B cell (primary cell): Measurements from ENCODE around the gene CENPB. TPM values are rescaled to one million over a fixed set of nuclear protein-coding genes. Genes with fewer than 3 reads are reported as not detected.

Experiments used
- ATAC-seq: fragments of 200-7000 bp; cut with Tn5 transposase; one replicate; pipeline ENCODE4 v1.10.0; 2021; ENCODE audit warnings: low read depth, mild to moderate bottlenecking, moderate number of reproducible peaks, moderate library complexity
- CTCF ChIA-PET: fragments of 350-600 bp; sonication (Branson Sonifier 250); formaldehyde crosslinking; loops from one replicate; lab custom pipeline; 2021; ENCODE audit warnings: antibody characterized with exemption, inconsistent platforms; lab: Charles Lee
- POLR2A ChIA-PET: fragments of 350-600 bp; sonication (Branson Sonifier 250); formaldehyde crosslinking; loops from one replicate; lab custom pipeline; 2021; ENCODE audit warnings: antibody characterized with exemption; lab: Charles Lee
- DNase-seq: peaks from one replicate; pipeline ENCODE4 v3.0.0; 2013
- H2AFZ ChIP-seq: 2 replicates; pipeline ENCODE4 v1.6.1; 2012; ENCODE audit warnings: mild to moderate bottlenecking, low read depth, low read length; ENCODE audit not compliant: insufficient read depth, poor library complexity, severe bottlenecking
- H3K27ac ChIP-seq, 2 donors: 1 replicate in 1 of 2; 2 replicates in 1 of 2; pipeline ENCODE4 v1.5.1; 2012 to 2013; ENCODE audit warnings: low read length in 2 of 2, mild to moderate bottlenecking in 2 of 2, moderate library complexity in 1 of 2
- H3K27me3 ChIP-seq, 4 experiments: fragments of 200-600 bp in 1 of 4; sonication (generic) in 1 of 4; replicated peaks in 1 of 4; 1 replicate in 2 of 4; 2 replicates in 2 of 4; pipeline versions ENCODE4 v1.6.1 to v1.7.0; 2013 to 2016; ENCODE audit warnings: low read length in 3 of 4, mild to moderate bottlenecking in 2 of 4, mixed read lengths in 1 of 4, moderate library complexity in 1 of 4; ENCODE audit not compliant: insufficient read depth in 4 of 4, control insufficient read depth in 3 of 4; ENCODE audit errors: control extremely low read depth in 1 of 4
- H3K36me3 ChIP-seq, 2 experiments: replicated peaks in 1 of 2; 1 replicate in 1 of 2; 2 replicates in 1 of 2; pipeline versions ENCODE4 v1.6.1 to v1.7.1; 2013; ENCODE audit warnings: low read length in 1 of 2; ENCODE audit not compliant: insufficient read depth in 2 of 2, control insufficient read depth in 1 of 2; ENCODE audit errors: control extremely low read depth in 1 of 2, extremely low read depth in 1 of 2
- H3K4me1 ChIP-seq, 2 donors: fragments of 200-600 bp in 1 of 2; sonication (generic) in 1 of 2; 1 replicate in 1 of 2; 2 replicates in 1 of 2; pipeline versions ENCODE4 v1.5.1 to v1.6.1; 2013 to 2017; ENCODE audit warnings: low read length in 2 of 2; ENCODE audit not compliant: control insufficient read depth in 2 of 2, insufficient read depth in 2 of 2
- H3K4me2 ChIP-seq: replicated peaks from 2 replicates; pipeline ENCODE3; 2012; ENCODE audit warnings: mild to moderate bottlenecking, low read depth, low read length; ENCODE audit not compliant: poor library complexity, severe bottlenecking
- H3K4me3 ChIP-seq, 5 experiments: fragments of 200-600 bp in 1 of 5; sonication (generic) in 1 of 5; 1 replicate in 3 of 5; 2 replicates in 2 of 5; pipeline versions ENCODE4 v1.5.1 to v1.7.0; 2011 to 2016; ENCODE audit warnings: low read length in 4 of 5, mild to moderate bottlenecking in 4 of 5, low read depth in 2 of 5, control low read depth in 1 of 5, moderate library complexity in 1 of 5; ENCODE audit not compliant: insufficient read depth in 1 of 5; ENCODE audit errors: control extremely low read depth in 1 of 5, extremely low read depth in 1 of 5
- H3K79me2 ChIP-seq: fragments of 200-600 bp; sonication (generic); one replicate; pipeline ENCODE4 v1.6.0; 2016; ENCODE audit warnings: low read length; ENCODE audit not compliant: control insufficient read depth, insufficient read depth
- H3K9ac ChIP-seq: fragments of 200-600 bp; sonication (generic); 2 replicates; pipeline ENCODE4 v1.6.1; 2017; ENCODE audit warnings: mild to moderate bottlenecking, low read length, moderate library complexity
- H3K9me3 ChIP-seq, 3 donors: one replicate each; pipeline versions ENCODE4 v1.6.1 to v1.7.1; 2013; ENCODE audit warnings: low read length in 2 of 3; ENCODE audit not compliant: control insufficient read depth in 2 of 3, insufficient read depth in 1 of 3; ENCODE audit errors: control extremely low read depth in 1 of 3
- H4K20me1 ChIP-seq: 2 replicates; pipeline ENCODE4 v1.6.0; 2012; ENCODE audit warnings: mild to moderate bottlenecking, low read length; ENCODE audit not compliant: insufficient read depth, control insufficient read depth, poor library complexity, severe bottlenecking
- H3K27ac Mint-ChIP-seq: one replicate; pipeline ENCODE4 v1.8.0; 2021; ENCODE audit warnings: mixed read lengths
- H3K27me3 Mint-ChIP-seq: one replicate; pipeline ENCODE4 v1.8.0; 2021; ENCODE audit warnings: mixed read lengths
- H3K4me1 Mint-ChIP-seq: one replicate; pipeline ENCODE4 v1.8.0; 2021; ENCODE audit warnings: mixed read lengths
- H3K4me3 Mint-ChIP-seq: one replicate; pipeline ENCODE4 v1.8.0; 2021; ENCODE audit warnings: mixed read lengths
- H3K9me3 Mint-ChIP-seq: one replicate; pipeline ENCODE4 v1.8.0; 2022; ENCODE audit warnings: mixed read lengths; ENCODE audit not compliant: insufficient read depth
- EZH2 ChIP-seq: IDR thresholded peaks from 2 replicates; pipeline ENCODE4 v1.6.1; 2012; ENCODE audit warnings: borderline replicate concordance, low read depth, mild to moderate bottlenecking, moderate library complexity, low read length; ENCODE audit not compliant: insufficient read depth, poor library complexity, severe bottlenecking
- WGBS: methylation state at CpG from one replicate; pipeline ENCODE4 v1.1.5; 2013; ENCODE audit warnings: missing lambda C conversion rate; ENCODE audit not compliant: insufficient coverage; 5-methylcytosine and 5-hydroxymethylcytosine counted together
- intact Hi-C: fragments of 100-400 bp; cut with micrococcal nuclease; formaldehyde crosslinking; loops from one replicate; pipeline ENCODE4 v1.10.0; 2022
- polyA plus RNA-seq: library from polyadenylated mRNA; depleted of rRNA; stranded (reverse); fragments of >200 nt; gene quantifications from 2 replicates; pipeline ENCODE4 v1.2.3, GENCODE V29; 2012
- total RNA-seq, 2 donors: library from RNA; stranded (reverse); fragments of 120-200 nt in 1 of 2; gene quantifications; 1 replicate in 1 of 2; 2 replicates in 1 of 2; pipeline versions ENCODE4 v1.2.3 to v1.2.4, GENCODE V29; 2013 to 2022
- TF ChIP-seq, protein P1 (sequence below): fragments of 200-600 bp; IDR thresholded peaks from one replicate; pipeline ENCODE4 v1.8.0; 2022; ENCODE audit warnings: antibody characterized with exemption, mild to moderate bottlenecking

Gene CENPB
- total and polyA plus RNA-seq, 2 donors (not counting 1 experiment from before 2014, with no cell fraction given): 13.3 to 46.4 TPM

DNA sequence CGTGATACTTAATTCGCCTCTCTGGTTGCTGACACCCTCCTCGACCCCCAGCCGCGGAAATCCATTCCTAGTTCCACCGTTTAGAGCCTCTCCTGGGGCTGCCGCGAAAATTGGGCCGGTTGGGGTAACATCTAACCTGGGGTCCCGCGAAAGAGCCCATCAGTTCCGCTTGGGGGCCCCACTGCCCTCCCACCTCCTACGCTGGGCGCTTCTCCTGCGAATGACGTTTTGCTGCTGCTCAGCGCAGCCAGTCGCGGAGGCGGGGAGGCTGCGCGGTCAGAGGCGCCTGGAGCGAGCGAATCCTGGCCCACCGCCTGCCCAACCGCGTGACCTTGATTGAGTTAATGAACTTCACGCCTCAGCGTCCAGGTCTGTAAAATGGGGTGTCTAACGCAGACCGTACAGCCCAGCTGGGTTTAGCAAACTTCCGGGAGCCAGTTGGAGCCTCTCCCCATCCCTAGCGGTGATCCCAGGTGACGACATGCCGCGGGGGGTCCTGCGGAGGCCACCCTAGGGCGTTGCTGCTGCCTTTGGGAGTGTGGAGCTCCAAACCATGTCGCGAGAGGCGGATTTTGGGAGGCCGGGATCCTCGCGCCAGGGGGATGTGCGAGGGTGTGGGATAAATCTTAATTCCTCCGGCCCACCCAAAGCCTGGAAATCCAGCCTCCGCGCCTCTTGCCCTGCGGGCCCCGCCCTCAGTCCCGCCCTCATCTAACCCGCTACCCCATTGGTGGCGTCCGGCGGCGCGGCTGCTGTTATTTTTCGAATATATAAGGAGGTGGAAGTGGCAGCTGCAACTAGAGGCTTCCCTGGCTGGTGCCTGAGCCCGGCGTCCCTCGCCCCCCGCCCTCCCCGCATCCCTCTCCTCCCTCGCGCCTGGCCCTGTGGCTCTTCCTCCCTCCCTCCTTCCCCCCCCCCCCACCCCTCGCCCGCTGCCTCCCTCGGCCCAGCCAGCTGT lies 9.2 kb upstream of the CENPB start, which contains the start of gene CDC25B:
Gene CDC25B (plus strand): TSS at position 800 of the 958 bp plus-strand sequence. CDS start 222 bp downstream, outside the sequence.
- peaks cover 4% of the 10 kb centered on the region for H4K20me1 ChIP-seq
- H3K4me1 ChIP-seq: peaks cover 47 to 52% of the 10 kb centered on the region in 2 donors
- H3K36me3 ChIP-seq: peaks cover 0 to 7% of the 10 kb centered on the region in 2 experiments
- Mint-ChIP-seq H3K27me3 (no peaks in the 10 kb centered on the region), H3K4me3 (peak within 1 kb of the TSS; percentile 97), H3K4me1 (peaks cover 49% of the 10 kb centered on the region), H3K9me3 (no peaks in the 10 kb centered on the region), H3K27ac (peak within 1 kb of the TSS; percentile 98)
- ATAC-seq: peak; percentile 76
- peaks cover 17% of the 10 kb centered on the region for H3K79me2 ChIP-seq
- H3K27ac ChIP-seq: peak within 1 kb of the TSS; percentile 93 to 97
- ChIA-PET CTCF (interaction anchor here (0.9 to 1.8 kb wide), 3 partner anchors 9 to 24 kb away, joined by 3 to 8 read pairs (median 7); partner anchors contain the start of genes AP5S1 and CENPB), POLR2A (interaction anchor here (0.6 to 1.9 kb wide), 8 partner anchors 9 to 180 kb away, joined by 3 to 16 read pairs (median 7); partner anchors contain the start of genes ADISSP, AP5S1 and CENPB)
- DNase-seq: peak; percentile 89
- H3K9ac ChIP-seq: peak within 1 kb of the TSS; percentile 96
- H2AFZ ChIP-seq: peak within 1 kb of the TSS; percentile 96
- no peaks in the 10 kb centered on the region for H3K9me3 ChIP-seq
- 2% methylated on average over 43 of the region's 69 CpGs for WGBS
- intact Hi-C loops: loop anchor here (1.0 to 2.0 kb wide), 6 partner anchors 8 to 93 kb away; partner anchors contain the start of genes ADISSP, AP5S1, MAVS and PANK2
- TF ChIP-seq EZH2: no peak
- TF ChIP-seq, protein P1, sequence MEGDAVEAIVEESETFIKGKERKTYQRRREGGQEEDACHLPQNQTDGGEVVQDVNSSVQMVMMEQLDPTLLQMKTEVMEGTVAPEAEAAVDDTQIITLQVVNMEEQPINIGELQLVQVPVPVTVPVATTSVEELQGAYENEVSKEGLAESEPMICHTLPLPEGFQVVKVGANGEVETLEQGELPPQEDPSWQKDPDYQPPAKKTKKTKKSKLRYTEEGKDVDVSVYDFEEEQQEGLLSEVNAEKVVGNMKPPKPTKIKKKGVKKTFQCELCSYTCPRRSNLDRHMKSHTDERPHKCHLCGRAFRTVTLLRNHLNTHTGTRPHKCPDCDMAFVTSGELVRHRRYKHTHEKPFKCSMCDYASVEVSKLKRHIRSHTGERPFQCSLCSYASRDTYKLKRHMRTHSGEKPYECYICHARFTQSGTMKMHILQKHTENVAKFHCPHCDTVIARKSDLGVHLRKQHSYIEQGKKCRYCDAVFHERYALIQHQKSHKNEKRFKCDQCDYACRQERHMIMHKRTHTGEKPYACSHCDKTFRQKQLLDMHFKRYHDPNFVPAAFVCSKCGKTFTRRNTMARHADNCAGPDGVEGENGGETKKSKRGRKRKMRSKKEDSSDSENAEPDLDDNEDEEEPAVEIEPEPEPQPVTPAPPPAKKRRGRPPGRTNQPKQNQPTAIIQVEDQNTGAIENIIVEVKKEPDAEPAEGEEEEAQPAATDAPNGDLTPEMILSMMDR: peak; percentile 39
- peak within 1 kb of the TSS; percentile 64 to 100 (median 90) for H3K4me3 ChIP-seq
- H3K4me2 ChIP-seq: peak within 1 kb of the TSS; percentile 99
- H3K27me3 ChIP-seq: no peaks in the 10 kb centered on the region
